Measurements from ENCODE around the gene RNF224. TPM values are rescaled to one million over a fixed set of nuclear protein-coding genes. Genes with fewer than 3 reads are reported as not detected.

The RNF224 gene
- total RNA-seq, 4 donors from 2014 or later = 1.2 to 5.2 (median 3.0) TPM

DNA sequence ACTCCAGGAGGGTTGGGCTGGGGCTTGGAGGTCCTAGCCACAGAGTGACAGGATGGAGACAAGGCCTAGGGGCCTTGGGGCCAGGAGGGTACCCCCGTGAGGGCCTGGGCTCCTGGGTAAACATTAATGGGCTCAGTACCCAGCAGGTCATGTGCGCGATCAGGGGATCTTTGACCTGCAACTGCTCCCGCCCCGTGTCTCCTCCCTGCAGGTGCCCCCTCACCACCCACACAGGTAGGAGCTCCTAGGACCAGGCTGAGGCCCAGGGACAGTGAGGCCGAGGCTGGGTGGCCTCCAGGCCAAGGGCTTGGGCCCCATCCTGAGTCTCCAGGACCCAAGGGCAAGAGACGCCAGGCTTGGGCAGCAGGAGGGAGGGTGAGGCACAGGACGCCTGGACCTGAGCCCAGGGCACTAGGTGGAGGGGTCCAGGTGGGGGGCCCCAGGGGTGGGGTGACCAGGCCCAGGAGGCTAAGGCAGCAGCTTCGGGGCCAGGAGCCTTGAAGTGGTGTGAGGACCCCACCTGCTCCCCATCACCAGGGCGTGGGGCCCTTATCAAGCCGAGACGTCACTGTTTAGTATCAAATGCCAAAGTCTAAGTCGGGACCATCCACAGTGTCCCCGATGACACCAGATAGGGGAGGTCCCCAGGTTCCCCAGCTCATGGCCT lies 3.5 kb downstream of the RNF224 start, which contains the start of gene SLC34A3:
Gene SLC34A3, plus strand, starts transcription at position 197 of the 667 bp plus-strand sequence. CDS start 802 bp downstream, outside the sequence.
- peaks cover 15 to 32% (median 19%) of the 10 kb centered on the region in 3 donors for H3K4me1 ChIP-seq
- DNase-seq = no peak
- intact Hi-C loops (cut with DNase I) = loop anchor here (10.0 kb wide), 1 partner anchor 46 kb away; the partner anchor contains the start of genes ANAPC2 and SSNA1
- H3K27ac ChIP-seq = no peak within 1 kb of the TSS
- WGBS, 2 donors = 90% methylated on average over 2 of the region's 14 CpGs; no CpG with 5 or more reads in 1 of the 2 donors
- TF ChIP-seq, protein P1, sequence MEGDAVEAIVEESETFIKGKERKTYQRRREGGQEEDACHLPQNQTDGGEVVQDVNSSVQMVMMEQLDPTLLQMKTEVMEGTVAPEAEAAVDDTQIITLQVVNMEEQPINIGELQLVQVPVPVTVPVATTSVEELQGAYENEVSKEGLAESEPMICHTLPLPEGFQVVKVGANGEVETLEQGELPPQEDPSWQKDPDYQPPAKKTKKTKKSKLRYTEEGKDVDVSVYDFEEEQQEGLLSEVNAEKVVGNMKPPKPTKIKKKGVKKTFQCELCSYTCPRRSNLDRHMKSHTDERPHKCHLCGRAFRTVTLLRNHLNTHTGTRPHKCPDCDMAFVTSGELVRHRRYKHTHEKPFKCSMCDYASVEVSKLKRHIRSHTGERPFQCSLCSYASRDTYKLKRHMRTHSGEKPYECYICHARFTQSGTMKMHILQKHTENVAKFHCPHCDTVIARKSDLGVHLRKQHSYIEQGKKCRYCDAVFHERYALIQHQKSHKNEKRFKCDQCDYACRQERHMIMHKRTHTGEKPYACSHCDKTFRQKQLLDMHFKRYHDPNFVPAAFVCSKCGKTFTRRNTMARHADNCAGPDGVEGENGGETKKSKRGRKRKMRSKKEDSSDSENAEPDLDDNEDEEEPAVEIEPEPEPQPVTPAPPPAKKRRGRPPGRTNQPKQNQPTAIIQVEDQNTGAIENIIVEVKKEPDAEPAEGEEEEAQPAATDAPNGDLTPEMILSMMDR (IDR thresholded peaks at IDR 0.05) = no peak
- no peak for TF ChIP-seq POLR2A (IDR thresholded peaks at IDR 0.05)
- H3K9me3 ChIP-seq = no peaks in the 10 kb centered on the region
- no peaks in the 10 kb centered on the region for H3K36me3 ChIP-seq
- peaks cover 0 to 89% (median 0%) of the 10 kb centered on the region in 4 donors for H3K27me3 ChIP-seq
- H3K4me3 ChIP-seq = no peak within 1 kb of the TSS

DNA sequence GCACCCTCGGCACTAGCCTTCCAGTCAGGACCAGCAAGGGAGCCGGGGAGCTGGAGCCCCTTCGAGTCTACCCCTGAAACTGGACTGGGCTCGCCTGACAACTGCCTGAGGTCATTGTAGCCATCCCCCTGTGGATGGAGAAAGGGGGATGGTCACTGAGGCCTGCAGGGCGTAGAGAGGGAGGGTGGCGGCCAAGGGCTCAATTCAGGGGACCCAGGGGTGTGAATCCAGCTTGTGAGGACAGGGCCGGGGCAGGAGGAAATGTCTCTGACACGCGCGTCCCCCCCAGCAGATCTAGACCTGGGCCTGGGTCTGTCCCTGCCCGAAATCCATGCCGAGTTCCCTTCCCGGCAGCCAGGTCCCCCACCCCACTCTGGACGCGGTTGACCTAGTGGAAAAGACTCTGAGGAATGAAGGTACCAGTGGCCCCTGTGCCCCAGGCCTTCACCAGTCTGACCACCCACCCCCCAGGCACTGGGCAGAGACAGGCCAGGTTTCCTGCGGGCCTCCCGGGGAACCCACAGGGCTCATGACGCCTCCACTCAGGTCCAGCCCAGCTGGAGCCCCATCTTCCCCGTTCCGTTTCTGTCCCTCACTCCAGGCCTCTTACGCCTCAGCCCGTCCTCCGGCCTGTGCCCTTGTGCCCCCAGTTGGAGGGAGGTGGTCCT lies 4.2 kb downstream of the RNF224 start:
- no peak for TF ChIP-seq POLR2A (IDR thresholded peaks at IDR 0.05)
- TF ChIP-seq, protein P1 (IDR thresholded peaks at IDR 0.05) = no peak
- Histone ChIP-seq H3K36me3 (no peaks in the 10 kb centered on the region), H3K4me3 (no peak overlapping the region), H3K4me1 (peaks cover 19 to 32% (median 21%) of the 10 kb centered on the region in 3 donors), H3K9me3 (no peaks in the 10 kb centered on the region), H3K27me3 (peaks cover 0 to 93% (median 0%) of the 10 kb centered on the region in 4 donors), H3K27ac (no peak overlapping the region)
- WGBS, 2 donors = 65 to 82% methylated on average over 4 to 11 of the region's 23 CpGs
- intact Hi-C loops (cut with DNase I) = loop anchor here (10.0 kb wide), 1 partner anchor 47 kb away; the partner anchor contains the start of genes ANAPC2 and SSNA1
- no peak for DNase-seq

DNA sequence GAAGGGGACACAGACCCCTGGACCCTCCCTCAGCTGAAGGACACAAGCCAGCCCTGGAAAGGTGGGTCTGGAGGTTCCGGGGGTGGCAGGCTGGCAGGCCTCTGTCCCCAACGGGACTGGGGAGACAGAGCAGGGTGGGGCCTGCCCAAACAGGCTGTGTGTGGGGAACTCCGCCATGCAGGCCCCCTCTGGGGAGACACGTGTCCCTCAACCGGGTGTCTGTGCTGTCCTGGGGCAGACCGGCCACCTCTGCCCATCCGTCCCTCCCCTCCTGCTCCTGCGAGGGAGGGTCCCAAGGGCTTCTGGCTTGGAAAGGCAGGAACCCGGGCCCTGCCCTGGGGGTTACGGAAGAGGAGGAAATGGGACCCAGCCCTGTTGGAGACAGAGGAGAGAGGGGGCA lies 4.8 kb downstream of the RNF224 start:
- intact Hi-C loops (cut with DNase I) = loop anchor here (10.0 kb wide), 1 partner anchor 47 kb away; the partner anchor contains the start of genes ANAPC2 and SSNA1
- WGBS, 2 donors = no CpG with 5 or more reads among the region's 10 CpGs
- no peak for TF ChIP-seq POLR2A (IDR thresholded peaks at IDR 0.05)
- TF ChIP-seq, protein P1 (IDR thresholded peaks at IDR 0.05) = no peak
- H3K4me3 ChIP-seq = no peak overlapping the region
- no peaks in the 10 kb centered on the region for H3K9me3 ChIP-seq
- peaks cover 18 to 32% (median 22%) of the 10 kb centered on the region in 3 donors for H3K4me1 ChIP-seq
- no peak overlapping the region for H3K27ac ChIP-seq
- no peak for DNase-seq
- no peaks in the 10 kb centered on the region for H3K36me3 ChIP-seq
- H3K27me3 ChIP-seq = peaks cover 0 to 90% (median 0%) of the 10 kb centered on the region in 4 donors

DNA sequence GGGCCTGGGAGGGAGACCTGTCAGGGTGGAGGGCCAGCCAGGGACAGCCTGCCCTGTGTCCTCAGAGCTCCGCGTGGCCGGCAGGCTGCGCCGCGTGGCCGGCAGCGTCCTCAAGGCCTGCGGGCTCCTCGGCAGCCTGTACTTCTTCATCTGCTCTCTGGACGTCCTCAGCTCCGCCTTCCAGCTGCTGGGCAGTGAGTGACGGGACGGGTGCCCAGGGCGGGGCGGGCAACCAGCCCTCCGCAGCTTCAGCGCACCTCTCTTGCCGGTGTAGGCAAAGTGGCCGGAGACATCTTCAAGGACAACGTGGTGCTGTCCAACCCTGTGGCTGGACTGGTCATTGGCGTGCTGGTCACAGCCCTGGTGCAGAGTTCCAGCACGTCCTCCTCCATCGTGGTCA lies 5.2 kb downstream of the RNF224 start:
- H3K27me3 ChIP-seq = peaks cover 0 to 87% (median 0%) of the 10 kb centered on the region in 4 donors
- no peaks in the 10 kb centered on the region for H3K36me3 ChIP-seq
- TF ChIP-seq, protein P1 (IDR thresholded peaks at IDR 0.05) = no peak
- TF ChIP-seq POLR2A (IDR thresholded peaks at IDR 0.05) = no peak
- DNase-seq = no peak
- no peaks in the 10 kb centered on the region for H3K9me3 ChIP-seq
- peaks cover 14 to 32% (median 19%) of the 10 kb centered on the region in 3 donors for H3K4me1 ChIP-seq
- intact Hi-C loops (cut with DNase I) = loop anchor here (10.0 kb wide), 1 partner anchor 48 kb away; the partner anchor contains the start of genes ANAPC2 and SSNA1
- no peak overlapping the region for H3K27ac ChIP-seq
- no peak overlapping the region for H3K4me3 ChIP-seq
- 50% methylated on average over 2 of the region's 24 CpGs; no CpG with 5 or more reads in 1 of the 2 donors for WGBS, 2 donors
